Neuronal stem cell (in vitro differentiated cells): ENCODE results near the gene NTRK3.

Experiments
- DNase-seq: peaks from one replicate; pipeline ENCODE4 v3.0.0-alpha.2; 2013; ENCODE audit warnings: low spot score
- H2AFZ ChIP-seq: one replicate; pipeline ENCODE4 v1.6.1; 2013; ENCODE audit warnings: mild to moderate bottlenecking, low read length, inconsistent platforms
- H2AK5ac ChIP-seq: 2 replicates; pipeline ENCODE4 v1.6.1; 2013; ENCODE audit warnings: low read depth, mild to moderate bottlenecking, inconsistent platforms, low read length, moderate library complexity, mixed read lengths
- H2BK120ac ChIP-seq: 2 replicates; pipeline ENCODE4 v1.6.1; 2013; ENCODE audit warnings: low read depth, mild to moderate bottlenecking, inconsistent platforms, low read length, moderate library complexity, mixed read lengths
- H2BK12ac ChIP-seq: one replicate; pipeline ENCODE4 v1.6.1; 2013; ENCODE audit warnings: low read length, inconsistent platforms
- H2BK15ac ChIP-seq: 2 replicates; pipeline ENCODE4 v1.6.1; 2013; ENCODE audit warnings: mild to moderate bottlenecking, low read length, inconsistent platforms, mixed read lengths
- H2BK5ac ChIP-seq: one replicate; pipeline ENCODE4 v1.6.1; 2013; ENCODE audit warnings: inconsistent platforms, mild to moderate bottlenecking, low read length, moderate library complexity
- H3K14ac ChIP-seq: one replicate; pipeline ENCODE4 v1.6.1; 2013; ENCODE audit warnings: low read length, inconsistent platforms
- H3K18ac ChIP-seq: 2 replicates; pipeline ENCODE4 v1.6.1; 2013; ENCODE audit warnings: low read length, inconsistent platforms
- H3K23ac ChIP-seq: 2 replicates; pipeline ENCODE4 v1.6.1; 2013; ENCODE audit warnings: low read depth, mild to moderate bottlenecking, mixed read lengths, low read length, inconsistent platforms; ENCODE audit not compliant: poor library complexity
- H3K27ac ChIP-seq: replicated peaks from 3 replicates; pipeline ENCODE4 v1.5.1; 2013; ENCODE audit warnings: low read length, inconsistent platforms
- H3K27me3 ChIP-seq, 3 experiments: 2 replicates each; pipeline ENCODE4 v1.6.1; 2013; ENCODE audit warnings: low read length in 3 of 3, mild to moderate bottlenecking in 2 of 3, inconsistent platforms in 1 of 3, low read depth in 1 of 3, mixed read lengths in 1 of 3, moderate library complexity in 1 of 3; ENCODE audit not compliant: control insufficient read depth in 3 of 3, insufficient read depth in 3 of 3
- H3K36me3 ChIP-seq, 2 donors: replicated peaks in 1 of 2; 2 replicates each; pipeline ENCODE4 v1.6.1; 2013; ENCODE audit warnings: low read length in 2 of 2; ENCODE audit not compliant: control insufficient read depth in 2 of 2, insufficient read depth in 2 of 2
- H3K4ac ChIP-seq: 2 replicates; pipeline ENCODE4 v1.6.1; 2013; ENCODE audit warnings: inconsistent platforms, mild to moderate bottlenecking, low read length, moderate library complexity
- H3K4me1 ChIP-seq, 2 donors: 1 replicate in 1 of 2; 2 replicates in 1 of 2; pipeline ENCODE4 v1.6.1; 2013; ENCODE audit warnings: low read length in 2 of 2, low read depth in 1 of 2; ENCODE audit not compliant: control insufficient read depth in 2 of 2, insufficient read depth in 1 of 2
- H3K4me2 ChIP-seq: one replicate; pipeline ENCODE4 v1.6.1; 2013; ENCODE audit warnings: mild to moderate bottlenecking, low read length, inconsistent platforms; ENCODE audit not compliant: insufficient read depth, poor library complexity, severe bottlenecking
- H3K4me3 ChIP-seq, 2 donors: 2 replicates each; pipeline ENCODE4 v1.5.1; 2013; ENCODE audit warnings: low read length in 2 of 2, mild to moderate bottlenecking in 2 of 2, inconsistent platforms in 1 of 2, moderate library complexity in 1 of 2
- H3K79me1 ChIP-seq: one replicate; pipeline ENCODE4 v1.6.1; 2013; ENCODE audit warnings: low read depth, mild to moderate bottlenecking, inconsistent platforms, low read length, moderate library complexity
- H3K9ac ChIP-seq: one replicate; pipeline ENCODE4 v1.6.1; 2013; ENCODE audit warnings: mild to moderate bottlenecking, low read depth, low read length, inconsistent platforms; ENCODE audit not compliant: poor library complexity
- H3K9me3 ChIP-seq, 2 donors: replicated peaks in 1 of 2; 2 replicates each; pipeline versions ENCODE3 to v1.6.1; 2013; ENCODE audit warnings: low read length in 2 of 2, mild to moderate bottlenecking in 2 of 2, inconsistent platforms in 1 of 2, low read depth in 1 of 2, mixed read lengths in 1 of 2, moderate library complexity in 1 of 2; ENCODE audit not compliant: control insufficient read depth in 2 of 2, insufficient read depth in 1 of 2
- H4K8ac ChIP-seq: one replicate; pipeline ENCODE4 v1.6.1; 2013; ENCODE audit warnings: low read depth, mild to moderate bottlenecking, inconsistent platforms, low read length, moderate library complexity
- H4K91ac ChIP-seq: one replicate; pipeline ENCODE4 v1.6.1; 2013; ENCODE audit warnings: low read length, low read depth, mild to moderate bottlenecking, inconsistent platforms; ENCODE audit not compliant: poor library complexity
- WGBS, 2 donors: extraction: QIAGEN DNeasy Blood & Tissue Kit; methylation state at CpG; one replicate each; pipeline ENCODE4 v1.1.7; 2013; ENCODE audit warnings: missing lambda C conversion rate in 2 of 2, mixed read lengths in 1 of 2; ENCODE audit not compliant: insufficient read length in 2 of 2, insufficient replicate concordance in 1 of 2; ENCODE audit errors: extremely low coverage in 2 of 2; 5-methylcytosine and 5-hydroxymethylcytosine counted together

Gene NTRK3

GRCh38 chr15:88124199-88124598 lies 132.3 kb downstream of the NTRK3 start:
- Histone ChIP-seq H3K14ac (no peak overlapping the region), H3K9me3 (no peaks in the 10 kb centered on the region), H4K8ac (no peak overlapping the region), H3K4me1 (no peaks in the 10 kb centered on the region), H3K27ac (no peak overlapping the region), H3K4me3 (no peak overlapping the region), H3K4ac (no peak overlapping the region), H2BK12ac (no peak overlapping the region), H2AK5ac (no peak overlapping the region), H3K18ac (no peak overlapping the region), H3K9ac (no peak overlapping the region), H2BK5ac (no peak overlapping the region), H2BK15ac (no peak overlapping the region), H3K27me3 (peaks cover 0 to 3% (median 0%) of the 10 kb centered on the region in 3 experiments), H2BK120ac (no peak overlapping the region), H3K23ac (no peak overlapping the region), H4K91ac (no peak overlapping the region), H3K4me2 (no peak overlapping the region), H3K79me1 (no peaks in the 10 kb centered on the region), H3K36me3 (no peaks in the 10 kb centered on the region), H2AFZ (no peak overlapping the region)
- WGBS, 2 donors = no CpG with 5 or more reads among the region's 5 CpGs
- no peak for DNase-seq

- Histone ChIP-seq H2BK12ac (no peak overlapping the region), H3K18ac (no peak overlapping the region), H3K9ac (no peak overlapping the region), H3K27me3 (no peaks in the 10 kb centered on the region), H3K14ac (no peak overlapping the region), H4K91ac (no peak overlapping the region), H3K36me3 (no peaks in the 10 kb centered on the region), H3K4me3 (no peak overlapping the region), H3K4me1 (no peaks in the 10 kb centered on the region), H3K4ac (no peak overlapping the region), H2BK5ac (no peak overlapping the region), H2AFZ (no peak overlapping the region), H3K23ac (no peak overlapping the region), H3K27ac (no peak overlapping the region), H3K79me1 (no peaks in the 10 kb centered on the region), H4K8ac (no peak overlapping the region), H2AK5ac (no peak overlapping the region), H2BK120ac (no peak overlapping the region), H3K9me3 (no peaks in the 10 kb centered on the region), H3K4me2 (no peak overlapping the region), H2BK15ac (no peak overlapping the region)
- DNase-seq = no peak
- no CpG with 5 or more reads among the region's 2 CpGs for WGBS, 2 donors
Measured at GRCh38 chr15:88121968-88122530, 134.5 kb downstream of the NTRK3 start.

GRCh38 chr15:88120026-88120425 lies 136.5 kb downstream of the NTRK3 start:
- Histone ChIP-seq H2BK12ac (no peak overlapping the region), H3K9me3 (no peaks in the 10 kb centered on the region), H3K9ac (no peak overlapping the region), H4K8ac (no peak overlapping the region), H3K27ac (no peak overlapping the region), H3K79me1 (no peaks in the 10 kb centered on the region), H4K91ac (no peak overlapping the region), H3K4me3 (no peak overlapping the region), H3K4me1 (no peaks in the 10 kb centered on the region), H3K18ac (no peak overlapping the region), H3K4me2 (no peak overlapping the region), H3K23ac (no peak overlapping the region), H3K27me3 (no peaks in the 10 kb centered on the region), H3K36me3 (no peaks in the 10 kb centered on the region), H2AK5ac (no peak overlapping the region), H3K4ac (no peak overlapping the region), H2BK15ac (no peak overlapping the region), H3K14ac (no peak overlapping the region), H2BK5ac (no peak overlapping the region), H2AFZ (no peak overlapping the region), H2BK120ac (no peak overlapping the region)
- no peak for DNase-seq
- WGBS, 2 donors = no CpG with 5 or more reads among the region's 3 CpGs

GRCh38 chr15:88118741-88119140 lies 137.8 kb downstream of the NTRK3 start:
- Histone ChIP-seq H2BK120ac (no peak overlapping the region), H3K36me3 (no peaks in the 10 kb centered on the region), H3K14ac (no peak overlapping the region), H4K8ac (no peak overlapping the region), H3K4ac (no peak overlapping the region), H3K9ac (no peak overlapping the region), H3K18ac (no peak overlapping the region), H3K27me3 (no peaks in the 10 kb centered on the region), H3K4me1 (no peaks in the 10 kb centered on the region), H2BK5ac (no peak overlapping the region), H4K91ac (no peak overlapping the region), H2BK15ac (no peak overlapping the region), H3K9me3 (no peaks in the 10 kb centered on the region), H2AFZ (no peak overlapping the region), H3K27ac (no peak overlapping the region), H3K4me3 (no peak overlapping the region), H3K79me1 (no peaks in the 10 kb centered on the region), H2AK5ac (no peak overlapping the region), H3K23ac (no peak overlapping the region), H3K4me2 (no peak overlapping the region), H2BK12ac (no peak overlapping the region)
- WGBS, 2 donors = no CpG with 5 or more reads among the region's 7 CpGs
- no peak for DNase-seq
